HG03175 (cell line): ENCODE results near the gene FXYD6.
"Not testable (repeated sequence)": the region's sequence is repeated elsewhere in the genome, so short reads cannot be mapped to it uniquely, and the experiment has no call there.

Source experiments
- ATAC-seq: cut with Tn5 transposase; IDR thresholded peaks from one replicate; pipeline ENCODE4 v1.9.1; 2021; ENCODE audit warnings: mild to moderate bottlenecking, moderate library complexity; ENCODE audit not compliant: unreplicated experiment

FXYD6 gene

DNA sequence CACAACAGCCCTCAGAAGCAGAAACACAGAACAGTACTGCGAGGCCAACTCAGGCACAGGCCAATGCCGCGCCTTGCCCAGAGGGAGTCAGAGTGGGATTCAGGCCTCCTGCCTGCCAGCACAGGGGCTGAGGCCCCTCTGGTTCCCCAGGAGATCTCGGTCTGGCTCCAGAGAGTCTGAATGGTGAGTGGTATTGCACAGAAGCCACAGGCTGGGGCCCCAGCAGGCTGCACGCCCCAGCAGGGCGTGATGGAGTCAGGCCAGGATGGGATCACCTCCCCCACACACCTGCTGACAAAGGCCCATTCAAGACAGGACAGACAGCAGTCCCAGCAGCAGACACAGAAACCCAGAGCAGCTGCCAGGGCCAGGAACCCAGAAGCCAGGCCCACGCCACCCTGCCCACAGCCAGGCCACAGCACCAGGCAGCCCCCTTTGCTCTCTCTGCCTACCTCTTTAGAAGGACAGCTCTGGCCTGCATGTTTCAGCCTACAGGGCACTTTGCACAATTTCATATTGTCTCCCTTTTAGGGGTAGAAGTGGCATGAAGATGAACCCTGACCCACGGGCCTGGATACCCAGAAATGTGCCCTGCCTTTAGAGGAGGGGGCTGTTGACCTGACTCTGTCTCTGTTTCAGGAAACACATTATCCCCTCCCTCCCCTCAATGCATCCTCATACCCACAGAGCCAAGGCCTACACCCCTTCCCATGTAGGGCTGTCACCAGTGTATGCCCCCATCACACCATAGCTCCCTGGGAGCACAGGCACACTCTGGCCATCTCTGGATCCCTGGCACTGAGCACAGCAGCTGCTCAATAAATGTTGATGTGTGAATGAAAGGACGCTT is 6.1 kb downstream of the FXYD6 start:
- no peak for ATAC-seq

GRCh38 chr11:117869604-117870003 is 6.9 kb downstream of the FXYD6 start:
- no peak for ATAC-seq

- no peak for ATAC-seq
These were observed 7.5 kb downstream of the FXYD6 start for GRCh38 chr11:117868815-117869561.

- ATAC-seq: no peak
These were observed 8.4 kb downstream of the FXYD6 start for GRCh38 chr11:117868088-117868487.

- no peak for ATAC-seq
These were observed 9.9 kb downstream of the FXYD6 start for GRCh38 chr11:117866526-117866925.

- not testable (repeated sequence) for ATAC-seq
These were observed 10.9 kb downstream of the FXYD6 start for GRCh38 chr11:117865546-117865945.

DNA sequence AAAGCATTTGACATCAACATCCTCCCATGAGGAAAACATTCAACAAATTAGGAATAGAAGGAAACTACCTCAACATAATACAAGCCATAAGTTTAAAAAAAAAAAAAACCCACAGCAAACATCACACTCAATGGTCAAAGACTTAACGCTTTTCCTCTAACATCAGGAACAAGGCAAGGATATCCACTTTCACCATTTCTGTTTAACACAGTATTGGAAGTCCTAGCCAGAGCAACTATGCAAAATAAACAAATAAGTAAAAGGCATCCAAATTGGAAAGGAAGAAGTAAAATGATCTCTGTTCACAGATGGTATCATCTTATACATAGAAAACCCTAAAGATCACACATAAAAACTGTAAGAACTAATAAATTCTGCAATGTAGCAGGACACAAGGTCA is 13.1 kb downstream of the FXYD6 start:
- no peak for ATAC-seq

- ATAC-seq: no peak
These were observed 13.7 kb downstream of the FXYD6 start for GRCh38 chr11:117862753-117863152.

- ATAC-seq: no peak
These were observed 14.3 kb downstream of the FXYD6 start for GRCh38 chr11:117862019-117862725.

DNA sequence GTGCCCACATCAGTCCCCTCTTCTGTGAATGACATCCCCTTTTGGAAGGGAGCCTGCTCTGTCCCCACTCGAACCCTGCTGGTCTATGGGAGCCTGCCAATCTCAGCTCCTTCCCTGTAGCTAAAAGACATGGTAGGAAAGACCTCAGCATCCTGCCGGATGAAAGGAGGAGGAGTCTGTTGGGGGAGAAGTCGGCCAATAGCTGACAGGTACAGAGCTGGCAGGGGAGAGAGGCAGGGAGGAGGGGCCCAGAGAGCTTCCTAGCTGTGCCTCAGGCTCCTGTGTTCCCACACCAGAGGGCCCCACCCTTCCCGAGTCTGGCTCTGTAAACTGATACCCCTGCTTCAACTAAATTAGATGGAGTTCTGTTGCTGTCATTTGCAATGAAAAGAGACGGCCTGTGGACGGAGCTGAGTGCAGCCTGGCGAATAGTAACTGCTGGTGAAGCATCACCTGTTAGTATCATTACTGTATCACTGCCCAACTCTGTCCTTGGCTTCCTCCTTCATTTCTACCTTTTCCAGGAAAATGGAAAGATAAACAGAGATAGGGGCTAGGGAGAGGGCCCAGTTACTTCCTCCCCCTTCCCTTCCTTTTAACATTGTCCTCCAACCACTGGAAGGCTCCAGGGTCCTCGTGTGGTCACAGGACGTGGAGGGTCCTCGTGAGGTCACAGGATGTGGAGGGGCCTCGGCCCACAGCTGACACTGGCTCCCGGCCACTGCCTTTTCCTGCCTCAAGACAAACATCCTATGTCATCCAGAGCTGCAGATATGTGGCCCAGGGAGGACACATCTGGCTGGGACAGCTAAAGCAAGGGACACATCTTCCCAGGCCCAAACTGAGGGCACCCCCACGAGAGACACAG is 15.1 kb downstream of the FXYD6 start:
- no peak for ATAC-seq

GRCh38 chr11:117860139-117860538 is 16.3 kb downstream of the FXYD6 start:
- ATAC-seq: no peak

- ATAC-seq: no peak
These were observed 16.9 kb downstream of the FXYD6 start for GRCh38 chr11:117859488-117860112.

DNA sequence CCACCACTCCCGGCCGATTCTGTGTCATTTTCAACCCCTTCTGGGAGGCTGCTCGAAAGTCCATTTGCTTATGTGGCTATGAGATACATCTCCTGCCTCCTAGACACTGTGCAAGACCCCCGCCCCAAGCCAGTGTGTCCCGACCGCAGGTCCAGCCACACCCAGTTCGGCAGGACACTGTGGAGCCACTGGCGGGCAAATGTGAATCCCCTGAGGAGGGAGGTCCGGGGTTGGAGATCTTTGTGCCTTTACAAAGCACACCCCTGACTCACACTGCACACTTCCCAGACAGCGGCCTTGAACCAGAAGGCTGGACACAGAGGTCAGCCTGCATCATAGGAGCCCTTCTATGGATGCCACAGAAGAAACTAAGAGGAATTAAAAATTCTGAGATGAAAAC is 17.4 kb downstream of the FXYD6 start:
- ATAC-seq: no peak

- no peak for ATAC-seq
These were observed 18.6 kb downstream of the FXYD6 start for GRCh38 chr11:117857734-117858414.

- ATAC-seq: no peak
These were observed 20.4 kb downstream of the FXYD6 start for GRCh38 chr11:117855912-117856651.

DNA sequence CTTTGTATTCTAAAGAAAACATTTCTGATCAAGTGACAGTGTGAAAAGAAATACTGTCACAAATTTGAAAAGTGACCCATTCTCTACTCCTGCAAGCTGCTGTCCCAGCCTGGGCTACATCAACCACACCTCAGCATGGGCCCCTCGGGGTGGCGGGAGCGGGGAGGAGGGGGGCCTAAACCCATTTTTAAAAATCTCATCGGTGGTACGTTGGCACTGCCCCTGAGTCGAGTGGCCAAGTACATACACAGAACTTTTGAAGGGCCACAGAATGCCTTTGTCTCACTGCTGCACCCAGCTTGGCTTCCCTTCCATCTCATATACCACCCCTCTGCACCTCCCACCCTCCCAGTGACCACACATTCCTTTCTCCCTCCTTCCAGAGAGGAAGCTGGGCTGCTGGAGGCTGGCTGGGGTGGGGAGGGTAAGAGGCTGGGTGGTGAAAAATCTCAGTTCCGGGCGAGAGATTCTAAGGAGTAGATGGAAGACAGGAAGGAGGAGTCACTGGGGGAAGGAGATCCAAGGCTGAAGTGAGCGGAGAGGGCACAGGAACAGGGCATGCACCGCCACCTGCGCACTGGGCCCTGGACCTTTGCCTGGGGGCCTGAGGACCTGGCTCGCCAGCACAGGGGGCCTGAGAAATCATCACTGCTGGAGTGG is 21.1 kb downstream of the FXYD6 start:
- no peak for ATAC-seq

- ATAC-seq: no peak
These were observed 24.1 kb downstream of the FXYD6 start for GRCh38 chr11:117852309-117852708.

- ATAC-seq: no peak
These were observed 24.6 kb downstream of the FXYD6 start for GRCh38 chr11:117851852-117852251.
